GM23248 (cell line): ENCODE measurements around the gene CDH6. TPM values are rescaled to one million over a fixed set of nuclear protein-coding genes. Genes with fewer than 3 reads are reported as not detected.

Experiments used
- DNase-seq: peaks from one replicate; pipeline ENCODE4 v3.0.0-alpha.2; 2015
- H2AFZ ChIP-seq: fragments of 200-600 bp; sonication (generic); 2 replicates; pipeline ENCODE4 v1.6.1; 2016; ENCODE audit warnings: antibody characterized with exemption
- H3F3A ChIP-seq: fragments of 200-600 bp; sonication (generic); 2 replicates; pipeline ENCODE4 v1.6.1; 2016; ENCODE audit warnings: mild to moderate bottlenecking, antibody characterized with exemption, mixed run types; ENCODE audit not compliant: insufficient read depth
- H3K27ac ChIP-seq: fragments of 200-600 bp; sonication (generic); 2 replicates; pipeline ENCODE4 v1.5.1; 2016; ENCODE audit warnings: mild to moderate bottlenecking
- H3K27me3 ChIP-seq: fragments of 200-600 bp; sonication (generic); replicated peaks from 2 replicates; pipeline ENCODE4 v1.6.1; 2016; ENCODE audit warnings: mild to moderate bottlenecking; ENCODE audit not compliant: insufficient read depth
- H3K36me3 ChIP-seq: fragments of 200-600 bp; sonication (generic); 2 replicates; pipeline ENCODE4 v1.6.1; 2016; ENCODE audit warnings: low read depth, mild to moderate bottlenecking
- H3K4me1 ChIP-seq: fragments of 200-600 bp; sonication (generic); 2 replicates; pipeline ENCODE4 v1.6.1; 2016; ENCODE audit warnings: mild to moderate bottlenecking; ENCODE audit not compliant: insufficient read depth
- H3K4me2 ChIP-seq: fragments of 200-600 bp; sonication (generic); one replicate; pipeline ENCODE4 v1.6.1; 2016; ENCODE audit warnings: mild to moderate bottlenecking; ENCODE audit not compliant: unreplicated experiment
- H3K4me3 ChIP-seq: fragments of 200-600 bp; sonication (generic); 2 replicates; pipeline ENCODE4 v1.5.1; 2016; ENCODE audit warnings: mild to moderate bottlenecking
- H3K79me2 ChIP-seq: fragments of 200-600 bp; sonication (generic); 2 replicates; pipeline ENCODE4 v1.6.1; 2016; ENCODE audit warnings: mild to moderate bottlenecking; ENCODE audit not compliant: insufficient read depth
- H3K9ac ChIP-seq: fragments of 200-600 bp; sonication (generic); 2 replicates; pipeline ENCODE4 v1.6.1; 2016; ENCODE audit warnings: mild to moderate bottlenecking
- H3K9me2 ChIP-seq: fragments of 200-600 bp; sonication (generic); 2 replicates; pipeline ENCODE4 v1.6.1; 2016; ENCODE audit warnings: mixed run types, mild to moderate bottlenecking, moderate library complexity; ENCODE audit not compliant: insufficient read depth
- H3K9me3 ChIP-seq: fragments of 200-600 bp; sonication (generic); one replicate; pipeline ENCODE4 v1.6.1; 2017; ENCODE audit warnings: low read depth
- H4K20me1 ChIP-seq: fragments of 200-600 bp; sonication (generic); 2 replicates; pipeline ENCODE4 v1.6.0; 2016; ENCODE audit not compliant: insufficient read depth
- EZH2 ChIP-seq: fragments of 200-600 bp; sonication (generic); IDR thresholded peaks from 2 replicates; pipeline ENCODE4 v1.6.1; 2018; ENCODE audit warnings: antibody characterized with exemption, mild to moderate bottlenecking; ENCODE audit not compliant: insufficient read depth, poor library complexity, severe bottlenecking
- EZH2phosphoT487 ChIP-seq: fragments of 200-600 bp; sonication (generic); IDR thresholded peaks from 2 replicates; pipeline ENCODE4 v1.6.1; 2018; ENCODE audit warnings: antibody characterized with exemption, moderate library complexity, mild to moderate bottlenecking, low read depth; ENCODE audit not compliant: insufficient read depth
- WGBS, 2 experiments: methylation state at CpG; one replicate each; pipeline ENCODE4 v1.1.6; 2015 to 2017; ENCODE audit warnings: low lambda C conversion rate in 2 of 2, low coverage in 1 of 2; ENCODE audit errors: missing lambda C conversion rate in 2 of 2; 5-methylcytosine and 5-hydroxymethylcytosine counted together
- in situ Hi-C: fragments of 300-500 bp; cut with MboI; formaldehyde crosslinking; loops from 2 replicates; pipeline ENCODE4 v1.15.0; 2020
- polyA plus RNA-seq: library from polyadenylated mRNA; unstranded; fragments of >200 nt; fragmentation: Nextera tagmentation; extraction: Ambion mirVana; gene quantifications from 2 replicates; pipeline ENCODE4 v1.2.1, GENCODE V29; 2016
- total RNA-seq: library from RNA; depleted of rRNA; stranded (reverse); fragments of >200 nt; shearing (Covaris generic); gene quantifications from 2 replicates; pipeline ENCODE4 v1.2.3, GENCODE V29; 2014

CDH6 gene
- total and polyA plus RNA-seq, 2 experiments from 2014 or later: 4.1 to 7.2 TPM

DNA sequence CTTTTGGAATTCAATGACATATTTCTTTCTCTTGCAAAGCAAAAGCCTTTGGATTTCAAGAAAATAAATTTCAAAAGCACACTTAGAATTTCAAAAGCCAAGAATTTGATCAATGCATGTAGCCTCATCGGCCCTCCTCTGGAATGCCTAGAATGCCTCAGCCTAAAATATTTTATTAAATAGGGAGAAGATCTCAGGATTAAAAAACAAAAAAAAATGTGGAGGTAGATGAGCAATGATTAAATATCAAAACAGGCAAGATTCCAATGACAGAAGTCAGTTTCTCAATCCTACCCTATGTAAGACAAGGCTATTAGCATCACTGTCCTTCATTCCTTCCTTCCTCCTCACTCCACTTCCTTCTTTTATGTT lies 169.0 kb downstream of the CDH6 start:
- whole genome bisulfite sequencing, 2 experiments: 2 to 4% methylated on average over 1 of the region's 1 CpG
- in situ Hi-C loops: no loop called here
- H3K4me2 ChIP-seq: peak overlapping the region; percentile 72
- peaks cover 68% of the 10 kb centered on the region for H3F3A ChIP-seq
- H4K20me1 ChIP-seq: no peaks in the 10 kb centered on the region
- H3K9me2 ChIP-seq: no peaks in the 10 kb centered on the region
- H3K27ac ChIP-seq: peak overlapping the region; percentile 87
- peak overlapping the region; percentile 7 for H3K9ac ChIP-seq
- DNase-seq: peak; percentile 68
- no peaks in the 10 kb centered on the region for H3K79me2 ChIP-seq
- no peaks in the 10 kb centered on the region for H3K36me3 ChIP-seq
- H3K4me3 ChIP-seq: peak overlapping the region; percentile 40
- TF ChIP-seq EZH2 (no peak), EZH2phosphoT487 (no peak)
- H3K27me3 ChIP-seq: no peaks in the 10 kb centered on the region
- no peak overlapping the region for H2AFZ ChIP-seq
- H3K9me3 ChIP-seq: no peaks in the 10 kb centered on the region
- H3K4me1 ChIP-seq: peaks cover 73% of the 10 kb centered on the region

DNA sequence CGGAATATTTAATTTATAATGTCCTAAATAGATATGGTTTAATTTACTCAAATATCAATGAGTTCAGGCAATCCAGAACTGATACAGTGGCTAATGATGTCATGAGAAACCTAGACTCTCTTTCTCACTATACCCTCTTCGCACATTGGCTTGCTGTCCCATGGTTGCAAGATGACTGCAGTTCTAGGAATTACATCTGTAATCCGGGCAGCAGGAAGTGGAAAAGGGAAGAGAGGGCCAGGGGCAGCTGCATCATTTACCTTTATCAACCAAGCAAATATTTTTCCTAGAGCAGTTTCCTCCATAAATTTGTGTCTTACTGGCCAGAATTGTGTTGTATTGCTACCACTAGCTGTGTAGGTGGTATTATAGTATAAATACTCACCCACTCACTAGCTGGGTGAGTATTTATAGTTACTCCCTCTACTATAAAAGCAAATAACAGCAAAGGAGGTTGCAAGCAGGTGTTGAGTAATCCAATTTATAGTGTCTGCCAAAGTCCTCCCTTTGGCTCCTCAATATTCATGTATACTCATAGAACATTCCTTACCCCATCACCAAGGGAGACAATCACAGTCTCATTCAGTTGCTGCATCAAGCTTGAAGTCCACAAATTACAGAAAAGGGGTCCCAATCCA lies 169.6 kb downstream of the CDH6 start:
- in situ Hi-C loops: no loop called here
- Histone ChIP-seq H3K4me3 (peak overlapping the region; percentile 40), H3K9me3 (no peaks in the 10 kb centered on the region), H4K20me1 (no peaks in the 10 kb centered on the region), H3K9me2 (no peaks in the 10 kb centered on the region), H3K9ac (peak overlapping the region; percentile 7; the same call in 1 of the 2 replicates), H3K36me3 (no peaks in the 10 kb centered on the region), H3K79me2 (no peaks in the 10 kb centered on the region), H3K4me1 (peaks cover 78% of the 10 kb centered on the region), H3F3A (peaks cover 74% of the 10 kb centered on the region), H3K4me2 (peak overlapping the region; percentile 72), H2AFZ (no peak overlapping the region), H3K27ac (peak overlapping the region; percentile 87), H3K27me3 (no peaks in the 10 kb centered on the region)
- 4 to 5% methylated on average over 3 of the region's 3 CpGs for WGBS, 2 experiments
- no peak for TF ChIP-seq EZH2phosphoT487
- no peak for TF ChIP-seq EZH2
- peak; percentile 82 for DNase-seq

GRCh38 chr5:31364881-31365636 lies 171.6 kb downstream of the CDH6 start:
- H3K9ac ChIP-seq: peak overlapping the region; percentile 54
- H3K27ac ChIP-seq: peak overlapping the region; percentile 87
- no peaks in the 10 kb centered on the region for H3K27me3 ChIP-seq
- WGBS, 2 experiments: 19 to 22% methylated on average over 2 of the region's 2 CpGs
- in situ Hi-C loops: no loop called here
- no peaks in the 10 kb centered on the region for H3K9me3 ChIP-seq
- H3F3A ChIP-seq: peaks cover 74% of the 10 kb centered on the region
- no peaks in the 10 kb centered on the region for H3K9me2 ChIP-seq
- H2AFZ ChIP-seq: no peak overlapping the region
- H3K36me3 ChIP-seq: no peaks in the 10 kb centered on the region
- no peaks in the 10 kb centered on the region for H4K20me1 ChIP-seq
- TF ChIP-seq EZH2: no peak
- no peak for TF ChIP-seq EZH2phosphoT487
- peak overlapping the region; percentile 30 for H3K4me3 ChIP-seq
- peak; percentile 81 for DNase-seq
- H3K4me1 ChIP-seq: peaks cover 79% of the 10 kb centered on the region
- peak overlapping the region; percentile 72 for H3K4me2 ChIP-seq
- no peaks in the 10 kb centered on the region for H3K79me2 ChIP-seq

- no peaks in the 10 kb centered on the region for H3K9me3 ChIP-seq
- in situ Hi-C loops: no loop called here
- peaks cover 72% of the 10 kb centered on the region for H3K4me1 ChIP-seq
- no peaks in the 10 kb centered on the region for H4K20me1 ChIP-seq
- no peaks in the 10 kb centered on the region for H3K79me2 ChIP-seq
- H3K27ac ChIP-seq: peak overlapping the region; percentile 87
- peak overlapping the region; percentile 54 for H3K9ac ChIP-seq
- H3K36me3 ChIP-seq: no peaks in the 10 kb centered on the region
- no peak for TF ChIP-seq EZH2
- no peak for TF ChIP-seq EZH2phosphoT487
- no peaks in the 10 kb centered on the region for H3K27me3 ChIP-seq
- peaks cover 72% of the 10 kb centered on the region for H3F3A ChIP-seq
- peak overlapping the region; percentile 22 for H3K4me3 ChIP-seq
- H3K9me2 ChIP-seq: no peaks in the 10 kb centered on the region
- whole genome bisulfite sequencing, 2 experiments: 95 to 97% methylated on average over 3 of the region's 3 CpGs
- H2AFZ ChIP-seq: no peak overlapping the region
- peak overlapping the region; percentile 72 for H3K4me2 ChIP-seq
- no peak for DNase-seq
Observed at GRCh38 chr5:31365776-31366175, 172.3 kb downstream of the CDH6 start.
